GM18909 (cell line): Measurements from ENCODE around the gene USP32.

Source experiments
- ATAC-seq: cut with Tn5 transposase; IDR thresholded peaks from one replicate; pipeline ENCODE4 v1.9.1; 2021; ENCODE audit warnings: mild to moderate bottlenecking; ENCODE audit not compliant: unreplicated experiment, poor library complexity

USP32 gene

DNA sequence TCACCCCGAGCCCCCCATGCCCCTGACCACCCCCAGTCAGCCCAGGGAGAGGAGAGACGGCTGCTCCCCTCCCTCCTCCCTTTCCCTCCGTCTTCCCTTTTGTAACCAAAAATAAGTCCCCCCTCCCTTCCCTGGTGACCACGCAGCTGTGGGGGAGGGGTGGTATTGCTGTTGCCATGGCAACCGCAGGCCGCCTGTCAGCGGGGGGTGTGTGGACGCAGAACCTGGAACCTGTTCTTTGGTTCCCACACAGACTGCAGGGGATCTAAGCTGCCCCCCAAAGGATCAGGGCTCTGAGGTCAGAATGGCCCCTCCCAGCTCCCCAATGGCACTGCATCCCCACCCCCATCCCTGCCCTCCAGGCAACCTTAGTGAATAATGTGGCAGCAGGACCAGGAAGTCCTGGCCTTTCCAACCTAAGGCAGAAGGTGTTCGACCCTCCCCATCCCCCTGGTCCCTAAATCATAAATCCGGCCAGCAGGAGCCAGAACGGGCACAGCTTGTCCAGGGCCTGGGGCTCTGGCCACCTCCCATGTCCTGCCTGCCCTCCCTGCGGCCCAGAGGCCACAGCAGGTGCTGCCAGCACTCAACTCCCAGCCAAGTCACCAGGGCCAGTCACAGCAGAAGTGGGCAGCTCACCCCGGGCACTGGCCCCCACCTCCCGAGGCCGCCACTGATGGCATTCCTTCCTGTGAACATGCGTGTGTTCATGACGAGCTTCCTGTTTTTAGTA lies 230.2 kb downstream of the USP32 start:
- no peak for ATAC-seq

DNA sequence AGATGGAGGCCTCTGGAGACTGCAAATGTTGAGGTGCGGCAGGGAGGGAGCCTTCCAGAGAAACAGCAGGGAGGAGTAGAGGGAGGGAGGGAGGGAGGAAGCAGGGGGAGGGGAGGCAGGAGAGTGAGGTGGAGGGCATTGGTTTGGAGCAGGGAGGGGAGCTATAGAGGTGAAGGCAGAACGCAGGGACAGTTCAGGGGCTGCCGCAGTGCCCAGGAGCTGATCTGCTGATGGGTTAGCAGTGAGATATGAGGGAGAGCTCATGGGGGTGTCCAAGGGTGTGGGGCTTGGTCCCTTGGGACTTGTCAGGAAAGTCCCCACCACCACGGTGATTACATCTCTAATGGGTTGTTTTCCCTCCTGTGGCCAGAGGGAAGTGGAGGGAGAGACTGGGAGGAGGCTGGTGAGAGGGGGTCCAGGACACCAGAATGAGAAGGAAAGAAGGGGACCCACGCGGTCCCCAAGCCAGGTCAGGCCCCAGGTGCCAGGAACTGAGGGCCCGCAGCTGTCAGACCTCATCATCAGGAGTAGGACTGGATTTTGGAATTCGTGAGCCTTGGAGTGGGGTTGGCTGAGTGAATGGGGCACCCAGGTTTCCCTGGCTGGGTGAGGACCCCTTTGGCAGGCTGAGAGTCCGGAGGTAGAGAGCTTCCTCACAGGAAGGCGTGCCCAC lies 231.0 kb downstream of the USP32 start:
- no peak for ATAC-seq

DNA sequence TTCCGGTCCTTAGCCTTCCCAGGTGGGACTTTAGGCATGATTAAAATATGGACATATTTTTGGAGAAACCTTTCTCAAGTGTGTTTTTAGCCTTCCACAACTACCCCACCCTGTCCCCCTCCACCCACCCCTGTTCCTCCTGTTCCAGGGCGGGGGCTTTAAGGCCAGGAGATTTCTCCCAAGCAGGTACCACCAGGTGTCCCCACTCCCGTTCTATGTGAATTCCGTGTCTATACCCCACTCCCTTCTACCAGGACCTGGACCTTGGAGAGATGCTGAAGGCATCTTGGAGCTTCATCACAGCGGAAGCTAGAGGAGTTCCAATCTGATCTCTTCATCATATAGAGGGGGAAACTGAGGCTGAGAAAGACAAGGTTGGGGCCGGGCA lies 232.5 kb downstream of the USP32 start:
- no peak for ATAC-seq

DNA sequence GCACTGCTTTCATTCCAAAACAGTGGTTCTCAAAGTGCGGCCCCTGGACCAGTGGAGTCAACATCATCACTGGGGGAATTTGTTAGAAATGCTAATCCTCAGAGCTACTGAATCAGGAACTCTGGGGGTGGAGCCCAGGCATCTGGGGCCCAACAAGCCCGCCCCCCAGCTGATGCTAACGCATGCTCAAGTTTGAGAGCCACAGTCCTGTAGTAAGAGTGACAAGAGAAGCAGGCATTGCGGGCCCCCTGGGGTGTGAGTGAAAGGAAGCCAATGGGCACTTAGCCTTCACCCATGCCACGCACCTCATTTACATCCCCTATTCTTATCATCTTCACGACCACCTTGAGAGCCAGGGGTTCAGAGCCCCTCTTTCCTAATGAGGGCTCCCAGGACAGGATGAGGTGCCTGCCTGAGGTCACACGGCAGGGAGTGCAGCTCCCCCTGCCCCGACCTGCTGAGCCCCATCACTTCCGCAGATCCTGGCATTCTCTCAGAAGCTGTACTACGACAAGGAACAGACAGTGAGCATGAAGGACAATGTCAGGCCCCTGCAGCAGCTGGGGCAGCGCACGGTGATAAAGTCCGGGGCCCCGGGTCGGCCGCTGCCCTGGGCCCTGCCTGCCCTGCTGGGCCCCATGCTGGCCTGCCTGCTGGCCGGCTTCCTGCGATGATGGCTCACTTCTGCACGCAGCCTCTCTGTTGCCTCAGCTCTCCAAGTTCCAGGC lies 233.0 kb downstream of the USP32 start:
- no peak for ATAC-seq

GRCh38 chr17:60157487-60158040 lies 234.4 kb downstream of the USP32 start:
- no peak for ATAC-seq

DNA sequence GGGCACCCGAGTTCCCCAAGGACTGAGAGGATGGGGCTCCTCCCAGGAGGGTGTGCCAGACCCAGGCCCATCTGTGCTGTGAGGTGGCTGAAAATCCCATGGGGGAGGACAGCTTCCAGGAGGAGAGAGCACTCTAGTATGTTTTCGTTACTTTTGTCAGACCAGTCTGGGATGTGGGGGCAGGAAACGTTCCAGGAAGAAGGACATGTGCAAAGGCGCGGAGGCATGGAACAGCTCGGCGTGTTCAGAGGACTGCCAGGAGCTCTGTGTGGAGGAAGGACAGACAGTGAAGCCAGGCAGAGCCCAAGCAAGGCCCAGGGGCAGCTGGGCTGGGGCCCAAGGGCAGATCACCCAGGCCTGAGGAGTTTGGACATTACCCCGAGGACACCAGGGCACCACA lies 235.2 kb downstream of the USP32 start:
- ATAC-seq, result no peak

GRCh38 chr17:60155815-60156214 lies 236.1 kb downstream of the USP32 start:
- ATAC-seq, result no peak

GRCh38 chr17:60155427-60155814 lies 236.5 kb downstream of the USP32 start:
- no peak for ATAC-seq

GRCh38 chr17:60154616-60155426 lies 237.1 kb downstream of the USP32 start:
- no peak for ATAC-seq

DNA sequence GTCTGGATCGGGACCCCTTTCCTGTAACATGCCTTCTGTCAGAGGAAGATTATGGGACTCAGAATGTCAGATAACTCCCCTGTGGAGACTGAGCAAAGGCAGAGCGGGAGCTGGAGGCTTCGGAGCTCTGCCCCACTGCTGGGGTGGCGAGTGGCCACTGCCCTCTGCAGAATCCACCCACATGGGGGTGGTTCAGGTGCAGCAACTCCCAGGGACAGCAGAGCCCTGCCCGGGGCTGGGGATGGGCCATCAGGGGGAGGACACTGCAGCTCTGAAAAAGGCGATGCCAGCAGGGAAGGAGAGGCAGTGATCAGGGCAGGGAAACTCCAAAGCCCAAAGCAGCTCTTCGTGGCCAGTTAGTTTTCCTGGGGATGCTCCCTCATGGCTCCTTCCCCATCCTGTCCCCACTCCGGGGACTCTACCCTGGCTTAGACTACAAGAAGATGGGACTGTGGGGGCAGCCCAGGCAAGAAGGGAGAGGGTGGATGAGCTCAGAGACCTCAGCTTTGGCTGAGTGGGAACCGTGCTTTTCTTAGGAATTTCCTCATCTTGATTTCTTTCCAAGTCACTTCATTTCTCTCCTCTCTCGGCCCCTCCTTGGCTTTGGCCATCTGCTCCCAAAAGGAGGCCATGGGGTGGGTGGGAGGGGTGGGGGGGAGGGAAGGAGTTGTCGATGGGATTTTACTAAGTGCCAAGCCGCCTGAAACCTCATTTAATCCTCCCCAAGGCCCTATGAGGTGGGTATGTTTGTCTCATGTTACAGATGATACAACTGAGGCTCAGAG lies 238.1 kb downstream of the USP32 start:
- no peak for ATAC-seq

DNA sequence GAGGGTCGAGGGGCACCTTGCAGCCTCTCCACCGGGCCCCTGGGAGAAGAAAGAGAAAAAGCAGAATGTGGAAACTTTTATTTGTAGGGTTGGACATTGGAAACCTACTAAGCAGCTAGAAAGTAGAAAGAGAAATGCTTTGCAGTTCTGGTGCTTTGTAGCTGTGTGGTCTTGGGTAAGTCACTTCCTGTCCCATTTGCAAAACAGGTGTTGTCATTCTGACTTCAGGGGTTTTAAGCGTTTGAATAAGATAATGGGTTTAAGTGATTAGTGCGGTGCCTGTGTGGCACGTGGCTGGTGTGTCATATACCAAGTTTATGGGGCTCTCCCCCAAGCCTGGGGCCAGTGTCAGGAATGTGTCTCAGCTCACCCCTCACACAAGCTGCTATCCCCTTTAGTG lies 240.6 kb downstream of the USP32 start:
- peak; percentile 68 for ATAC-seq

DNA sequence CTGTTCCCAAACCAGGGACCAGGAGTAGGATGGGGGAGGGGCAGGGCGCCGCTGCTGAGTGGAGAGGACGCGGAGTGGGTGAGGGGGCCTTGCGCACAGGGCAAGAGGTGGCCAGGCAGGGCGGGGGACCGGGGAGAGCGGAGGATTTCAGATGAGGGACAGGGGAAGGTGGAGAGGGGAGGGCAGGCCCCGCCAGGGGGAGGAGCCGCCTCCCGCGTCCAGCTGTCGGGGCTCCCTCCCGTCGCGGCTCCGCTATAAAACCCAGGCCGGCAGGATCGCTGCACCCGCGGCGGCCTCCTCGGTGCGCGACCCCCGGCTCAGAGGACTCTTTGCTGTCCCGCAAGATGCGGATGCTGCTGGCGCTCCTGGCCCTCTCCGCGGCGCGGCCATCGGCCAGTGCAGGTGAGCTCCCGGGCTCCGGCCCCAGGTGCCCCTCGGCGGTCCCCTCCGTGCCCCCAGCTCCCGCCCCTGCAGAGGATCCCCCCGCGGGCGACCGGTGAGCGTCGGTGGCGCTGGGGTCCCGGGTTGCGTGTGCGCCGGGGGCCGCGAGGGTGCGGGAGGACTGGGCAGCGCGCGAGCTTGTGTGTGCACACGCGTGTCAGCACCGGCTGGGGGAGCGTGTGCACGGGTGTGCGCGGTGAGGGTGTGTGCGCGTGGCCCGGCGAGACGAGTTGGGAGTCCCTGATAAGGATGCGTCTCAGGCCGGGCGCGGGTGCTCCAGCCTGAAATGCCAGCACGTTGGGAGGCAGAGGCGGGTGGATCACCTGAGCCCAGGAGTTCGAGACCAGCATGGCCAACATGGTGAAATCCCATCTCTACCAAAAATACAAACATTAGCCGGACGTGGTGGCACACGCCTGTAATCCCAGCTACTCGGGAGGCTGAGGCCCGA lies 242.0 kb downstream of the USP32 start, which contains the start of gene CA4:
Gene CA4, plus strand, starts transcription at position 283 of the 892 bp plus-strand sequence. Its CDS starts 62 bp downstream, at position 345.
- ATAC-seq, result no peak

DNA sequence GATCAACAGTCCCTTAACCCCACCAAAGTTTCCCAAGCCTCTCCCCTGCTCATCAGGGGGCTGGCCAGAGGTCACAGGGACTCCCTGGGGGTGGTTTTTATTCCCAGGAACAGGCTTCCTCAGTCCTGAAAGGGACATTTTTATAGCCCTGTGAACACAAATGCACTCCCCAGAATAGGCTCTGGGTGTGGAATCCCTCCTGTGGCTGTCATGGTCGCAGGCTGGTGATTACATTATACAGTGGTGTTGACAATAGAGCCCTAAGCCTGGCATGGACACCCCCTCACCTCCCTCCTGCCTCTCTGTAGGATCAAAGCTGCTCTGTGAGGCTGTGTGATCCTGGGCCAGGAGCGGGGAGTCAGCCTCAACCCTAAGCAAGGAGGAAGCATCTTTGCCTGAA lies 243.6 kb downstream of the USP32 start:
- no peak for ATAC-seq

DNA sequence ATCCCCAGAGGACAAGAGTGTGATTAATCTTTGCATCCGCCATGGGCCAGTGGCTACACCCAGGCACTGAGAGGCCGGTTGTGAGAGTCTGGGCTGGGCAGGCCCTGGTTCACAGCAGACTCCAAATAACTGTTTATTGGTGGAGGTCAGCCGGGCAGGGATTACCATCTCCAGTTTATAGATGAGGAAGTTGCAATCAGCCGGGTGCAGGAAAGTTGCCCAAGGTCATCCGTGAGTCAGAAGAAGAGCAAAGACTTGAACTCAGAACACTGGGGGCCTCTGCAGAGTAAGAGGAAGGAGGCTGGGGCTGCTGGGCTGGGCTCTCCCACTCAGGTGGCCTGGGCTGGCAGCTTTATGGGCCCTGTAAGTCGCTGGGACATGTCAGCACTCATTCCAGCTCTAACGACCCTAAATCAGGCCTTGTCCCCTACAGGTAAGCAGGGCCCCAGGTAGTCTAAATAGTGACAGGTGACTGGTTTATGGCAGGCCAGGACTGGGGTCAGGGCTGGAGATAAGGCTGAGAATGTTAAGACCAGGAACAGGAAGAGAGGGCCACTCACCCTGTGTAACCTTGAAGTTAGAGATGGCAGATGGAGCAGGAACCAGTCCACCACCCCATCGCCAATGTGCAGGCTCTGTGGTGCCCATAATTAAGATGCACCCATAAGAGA lies 244.2 kb downstream of the USP32 start:
- no peak for ATAC-seq

DNA sequence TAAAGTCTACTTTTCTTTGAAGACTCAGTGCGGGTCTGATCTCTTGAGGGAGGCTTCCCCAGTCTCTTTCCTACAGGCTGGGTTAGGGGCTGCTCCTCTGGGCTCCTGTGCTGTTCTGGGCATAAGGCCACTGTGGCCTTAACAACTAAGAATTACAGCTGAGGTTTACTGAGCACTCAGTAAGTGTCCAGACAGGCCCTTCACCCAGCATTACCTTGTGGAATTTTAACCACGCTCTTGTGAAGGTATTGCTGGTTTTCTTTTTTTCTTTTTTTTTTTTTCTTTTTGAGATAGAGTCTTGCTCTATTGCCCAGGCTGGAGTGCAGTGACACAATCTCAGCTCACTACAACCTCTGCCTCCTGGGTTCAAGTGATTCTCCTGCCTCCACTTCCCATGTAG lies 245.7 kb downstream of the USP32 start:
- no peak for ATAC-seq

DNA sequence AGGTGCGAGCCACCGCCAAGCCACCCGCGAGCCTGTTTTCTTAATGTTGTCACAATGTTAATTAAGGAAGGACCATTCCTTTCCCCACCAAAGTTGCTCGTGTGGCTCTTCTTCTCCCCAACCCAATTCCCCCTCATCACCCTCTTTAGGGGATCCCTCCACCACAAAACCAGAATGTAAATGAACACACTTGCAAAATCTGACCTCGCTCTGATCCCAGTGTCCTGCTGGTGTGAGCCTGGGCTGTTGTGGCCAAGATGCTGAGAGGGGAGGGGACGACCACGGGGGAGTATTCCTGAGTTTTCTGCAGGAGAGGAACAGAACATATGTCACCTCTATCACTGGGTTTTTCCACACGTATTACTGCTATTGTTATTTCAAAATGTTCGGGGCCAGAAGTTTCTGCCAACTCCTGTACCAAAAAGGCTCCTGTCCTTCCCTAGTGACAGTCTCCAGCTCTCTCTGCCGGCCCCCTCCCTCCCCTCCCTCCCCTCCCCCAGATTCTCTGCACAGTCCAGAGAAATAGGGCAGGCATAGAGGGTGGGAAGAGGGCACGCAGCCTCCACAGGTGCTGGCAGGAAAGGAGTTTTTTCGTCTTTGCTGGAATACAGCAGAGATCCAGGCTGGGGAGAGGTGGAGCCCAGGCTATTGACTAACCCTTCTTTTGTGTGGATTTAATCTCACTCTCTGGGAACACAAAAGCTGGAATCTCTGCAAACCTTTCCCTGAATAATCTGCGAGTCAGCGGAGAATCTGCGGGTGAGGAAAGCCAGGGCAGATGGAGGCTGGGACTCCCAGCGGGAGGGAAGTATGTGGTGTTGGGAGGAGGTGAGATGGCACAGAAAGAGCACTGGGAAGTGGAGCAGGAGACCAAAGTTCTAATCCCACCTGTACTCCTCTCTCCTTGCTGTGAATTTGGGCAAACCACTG lies 246.7 kb downstream of the USP32 start:
- ATAC-seq, result no peak
